BE2C (cell line): Measurements from ENCODE around the gene PCDHGC4.

Experiments used
- DNase-seq: peaks from one replicate; pipeline ENCODE4 v3.0.0-alpha.2; 2020
- H3K27me3 ChIP-seq: fragments of 250-450 bp; sonication (Bioruptor Pico); 2 replicates; pipeline ENCODE4 v1.5.1; 2020; ENCODE audit warnings: mild to moderate bottlenecking
- H3K36me3 ChIP-seq: fragments of 250-450 bp; sonication (Bioruptor Pico); 2 replicates; pipeline ENCODE4 v1.5.1; 2020; ENCODE audit warnings: mild to moderate bottlenecking
- H3K4me1 ChIP-seq: fragments of 250-450 bp; sonication (Bioruptor Pico); 2 replicates; pipeline ENCODE4 v1.5.1; 2020
- H3K4me3 ChIP-seq: 2 replicates; pipeline ENCODE4 v1.5.1; 2011; ENCODE audit warnings: low read depth, low read length
- H3K9me3 ChIP-seq: fragments of 250-450 bp; sonication (Bioruptor Pico); 2 replicates; pipeline ENCODE4 v1.5.1; 2020
- TF ChIP-seq, protein P1 (sequence below): IDR thresholded peaks from 2 replicates; pipeline ENCODE4 v1.5.1; 2012; ENCODE audit warnings: mild to moderate bottlenecking, low read depth, low read length

Gene PCDHGC4

GRCh38 chr5:141488591-141489561 lies 4.0 kb downstream of the PCDHGC4 start, which contains the start of gene PCDHGC5:
Gene PCDHGC5 (plus strand): TSS chr5:141489081. CDS start chr5:141489241, 160 bp downstream.
- H3K4me1 ChIP-seq, result no peaks in the 10 kb centered on the region; the same call in none of the 2 replicates
- DNase-seq, result no peak
- no peaks in the 10 kb centered on the region for H3K27me3 ChIP-seq
- H3K36me3 ChIP-seq, result peaks cover 72% of the 10 kb centered on the region
- H3K9me3 ChIP-seq, result no peaks in the 10 kb centered on the region
- TF ChIP-seq, protein P1, sequence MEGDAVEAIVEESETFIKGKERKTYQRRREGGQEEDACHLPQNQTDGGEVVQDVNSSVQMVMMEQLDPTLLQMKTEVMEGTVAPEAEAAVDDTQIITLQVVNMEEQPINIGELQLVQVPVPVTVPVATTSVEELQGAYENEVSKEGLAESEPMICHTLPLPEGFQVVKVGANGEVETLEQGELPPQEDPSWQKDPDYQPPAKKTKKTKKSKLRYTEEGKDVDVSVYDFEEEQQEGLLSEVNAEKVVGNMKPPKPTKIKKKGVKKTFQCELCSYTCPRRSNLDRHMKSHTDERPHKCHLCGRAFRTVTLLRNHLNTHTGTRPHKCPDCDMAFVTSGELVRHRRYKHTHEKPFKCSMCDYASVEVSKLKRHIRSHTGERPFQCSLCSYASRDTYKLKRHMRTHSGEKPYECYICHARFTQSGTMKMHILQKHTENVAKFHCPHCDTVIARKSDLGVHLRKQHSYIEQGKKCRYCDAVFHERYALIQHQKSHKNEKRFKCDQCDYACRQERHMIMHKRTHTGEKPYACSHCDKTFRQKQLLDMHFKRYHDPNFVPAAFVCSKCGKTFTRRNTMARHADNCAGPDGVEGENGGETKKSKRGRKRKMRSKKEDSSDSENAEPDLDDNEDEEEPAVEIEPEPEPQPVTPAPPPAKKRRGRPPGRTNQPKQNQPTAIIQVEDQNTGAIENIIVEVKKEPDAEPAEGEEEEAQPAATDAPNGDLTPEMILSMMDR, result no peak
- H3K4me3 ChIP-seq, result no peak within 1 kb of the TSS

GRCh38 chr5:141489841-141490240 lies 5.0 kb downstream of the PCDHGC4 start:
- Histone ChIP-seq H3K4me3 (no peak overlapping the region), H3K9me3 (no peaks in the 10 kb centered on the region), H3K36me3 (peaks cover 72% of the 10 kb centered on the region), H3K27me3 (no peaks in the 10 kb centered on the region), H3K4me1 (no peaks in the 10 kb centered on the region; the same call in 1 of the 2 replicates)
- TF ChIP-seq, protein P1, result no peak
- no peak for DNase-seq

- H3K36me3 ChIP-seq, result peaks cover 70% of the 10 kb centered on the region
- H3K27me3 ChIP-seq, result no peaks in the 10 kb centered on the region
- no peaks in the 10 kb centered on the region; the same call in 1 of the 2 replicates for H3K4me1 ChIP-seq
- H3K4me3 ChIP-seq, result no peak overlapping the region
- TF ChIP-seq, protein P1, result no peak
- no peak for DNase-seq
- H3K9me3 ChIP-seq, result no peaks in the 10 kb centered on the region
Measured at GRCh38 chr5:141490271-141490670, 5.4 kb downstream of the PCDHGC4 start.

DNA sequence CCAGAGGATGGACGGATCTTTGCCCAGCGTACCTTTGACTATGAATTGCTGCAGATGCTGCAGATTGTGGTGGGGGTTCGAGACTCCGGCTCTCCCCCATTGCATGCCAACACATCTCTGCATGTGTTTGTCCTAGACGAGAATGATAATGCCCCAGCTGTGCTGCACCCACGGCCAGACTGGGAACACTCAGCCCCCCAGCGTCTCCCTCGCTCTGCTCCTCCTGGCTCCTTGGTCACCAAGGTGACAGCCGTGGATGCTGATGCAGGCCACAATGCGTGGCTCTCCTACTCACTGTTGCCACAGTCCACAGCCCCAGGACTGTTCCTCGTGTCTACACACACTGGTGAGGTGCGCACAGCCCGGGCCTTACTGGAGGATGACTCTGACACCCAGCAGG lies 5.9 kb downstream of the PCDHGC4 start:
- H3K4me3 ChIP-seq, result no peak overlapping the region

DNA sequence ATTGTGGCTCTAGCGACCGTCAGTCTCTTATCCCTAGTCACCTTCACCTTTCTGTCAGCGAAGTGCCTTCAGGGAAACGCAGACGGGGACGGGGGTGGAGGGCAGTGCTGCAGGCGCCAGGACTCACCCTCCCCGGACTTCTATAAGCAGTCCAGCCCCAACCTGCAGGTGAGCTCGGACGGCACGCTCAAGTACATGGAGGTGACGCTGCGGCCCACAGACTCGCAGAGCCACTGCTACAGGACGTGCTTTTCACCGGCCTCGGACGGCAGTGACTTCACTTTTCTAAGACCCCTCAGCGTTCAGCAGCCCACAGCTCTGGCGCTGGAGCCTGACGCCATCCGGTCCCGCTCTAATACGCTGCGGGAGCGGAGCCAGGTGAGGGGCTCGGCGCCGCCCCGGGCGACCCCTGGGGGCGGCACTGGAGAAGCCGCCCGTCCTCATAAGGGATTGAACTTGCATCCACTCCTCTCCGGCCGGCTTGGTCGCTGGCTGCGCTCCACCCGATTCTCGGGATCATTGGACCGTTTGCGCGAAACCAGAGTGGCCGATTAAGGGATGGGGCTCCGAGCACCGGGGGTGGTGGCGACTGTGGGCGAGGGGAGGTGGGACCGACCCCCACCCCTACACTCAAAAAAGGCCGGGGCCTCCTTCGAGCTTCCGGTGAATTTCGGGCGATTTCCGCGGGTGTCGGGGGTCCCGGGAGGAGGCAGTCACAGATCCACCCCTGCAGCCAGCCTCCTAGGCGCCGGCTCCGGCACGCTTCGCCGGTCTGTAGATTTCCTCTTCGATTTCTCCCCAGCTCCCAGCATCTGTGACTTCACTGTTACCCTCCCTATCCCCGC lies 6.7 kb downstream of the PCDHGC4 start:
- H3K27me3 ChIP-seq, result no peaks in the 10 kb centered on the region
- H3K9me3 ChIP-seq, result no peaks in the 10 kb centered on the region
- TF ChIP-seq, protein P1, result no peak
- peaks cover 58% of the 10 kb centered on the region for H3K36me3 ChIP-seq
- DNase-seq, result no peak
- no peak overlapping the region for H3K4me3 ChIP-seq
- no peaks in the 10 kb centered on the region for H3K4me1 ChIP-seq

More for the DNA sequence above, 5.9 kb downstream of the PCDHGC4 start:
- peaks cover 65% of the 10 kb centered on the region for H3K36me3 ChIP-seq
- H3K4me1 ChIP-seq, result no peaks in the 10 kb centered on the region
- TF ChIP-seq, protein P1, result no peak
- no peak for DNase-seq
- H3K9me3 ChIP-seq, result no peaks in the 10 kb centered on the region
- no peaks in the 10 kb centered on the region for H3K27me3 ChIP-seq
